ENCODE measurements around the gene WDR20.

WDR20 gene

DNA sequence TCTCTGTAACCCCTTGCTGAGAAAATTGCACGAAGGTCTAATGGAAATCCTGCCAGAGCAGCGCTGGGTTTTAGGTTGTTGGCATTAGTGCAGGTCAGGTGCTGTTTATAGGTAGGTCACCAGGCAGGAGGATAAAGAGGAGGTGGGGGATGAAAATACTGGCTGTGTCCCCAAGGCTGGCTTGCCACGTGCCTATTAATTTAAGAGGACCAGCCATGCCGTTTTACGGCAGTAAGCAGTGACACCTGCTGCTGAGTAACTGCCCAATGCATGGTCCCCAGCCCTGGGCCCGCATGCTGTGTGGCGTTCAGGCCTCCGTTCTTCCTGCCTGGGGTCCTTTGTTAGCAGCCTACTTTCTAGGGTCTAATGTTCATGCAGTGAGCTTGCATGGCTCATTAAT is 67.2 kb downstream of the WDR20 start:
- Histone ChIP-seq H4K20me1 (ENCODE audit: control insufficient read depth, insufficient read depth, low read depth, low read length) (no peaks in the 10 kb centered on the region), H3K9me2 (replicated peaks; ENCODE audit: control insufficient read depth, low read length) (no peaks in the 10 kb centered on the region), H3K4me3 (ENCODE audit: low read length) (no peak overlapping the region), H3F3A (ENCODE audit: control insufficient read depth, insufficient read depth) (no peaks in the 10 kb centered on the region), H3K4me2 (ENCODE audit: low read length) (no peak overlapping the region), H3K9me3 (ENCODE audit: control insufficient read depth, insufficient read depth, low read length) (no peaks in the 10 kb centered on the region), H3K27ac (ENCODE audit: low read depth, low read length) (no peak overlapping the region), H3K4me1 (ENCODE audit: control insufficient read depth, low read length) (peaks cover 3% of the 10 kb centered on the region), H3K36me3 (ENCODE audit: control insufficient read depth, low read length) (peaks cover 26% of the 10 kb centered on the region), H3K27me3 (ENCODE audit: control insufficient read depth, low read length) (no peaks in the 10 kb centered on the region), H3K79me2 (ENCODE audit: control insufficient read depth, low read length) (peaks cover 18% of the 10 kb centered on the region)
- TF ChIP-seq, protein P1, sequence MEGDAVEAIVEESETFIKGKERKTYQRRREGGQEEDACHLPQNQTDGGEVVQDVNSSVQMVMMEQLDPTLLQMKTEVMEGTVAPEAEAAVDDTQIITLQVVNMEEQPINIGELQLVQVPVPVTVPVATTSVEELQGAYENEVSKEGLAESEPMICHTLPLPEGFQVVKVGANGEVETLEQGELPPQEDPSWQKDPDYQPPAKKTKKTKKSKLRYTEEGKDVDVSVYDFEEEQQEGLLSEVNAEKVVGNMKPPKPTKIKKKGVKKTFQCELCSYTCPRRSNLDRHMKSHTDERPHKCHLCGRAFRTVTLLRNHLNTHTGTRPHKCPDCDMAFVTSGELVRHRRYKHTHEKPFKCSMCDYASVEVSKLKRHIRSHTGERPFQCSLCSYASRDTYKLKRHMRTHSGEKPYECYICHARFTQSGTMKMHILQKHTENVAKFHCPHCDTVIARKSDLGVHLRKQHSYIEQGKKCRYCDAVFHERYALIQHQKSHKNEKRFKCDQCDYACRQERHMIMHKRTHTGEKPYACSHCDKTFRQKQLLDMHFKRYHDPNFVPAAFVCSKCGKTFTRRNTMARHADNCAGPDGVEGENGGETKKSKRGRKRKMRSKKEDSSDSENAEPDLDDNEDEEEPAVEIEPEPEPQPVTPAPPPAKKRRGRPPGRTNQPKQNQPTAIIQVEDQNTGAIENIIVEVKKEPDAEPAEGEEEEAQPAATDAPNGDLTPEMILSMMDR (IDR thresholded peaks at IDR 0.05; ENCODE audit: low read depth, low read length, poor library complexity, severe bottlenecking) = no peak
- no peak for TF ChIP-seq EZH2phosphoT487 (IDR thresholded peaks at IDR 0.05; ENCODE audit: borderline replicate concordance, low read length)

DNA sequence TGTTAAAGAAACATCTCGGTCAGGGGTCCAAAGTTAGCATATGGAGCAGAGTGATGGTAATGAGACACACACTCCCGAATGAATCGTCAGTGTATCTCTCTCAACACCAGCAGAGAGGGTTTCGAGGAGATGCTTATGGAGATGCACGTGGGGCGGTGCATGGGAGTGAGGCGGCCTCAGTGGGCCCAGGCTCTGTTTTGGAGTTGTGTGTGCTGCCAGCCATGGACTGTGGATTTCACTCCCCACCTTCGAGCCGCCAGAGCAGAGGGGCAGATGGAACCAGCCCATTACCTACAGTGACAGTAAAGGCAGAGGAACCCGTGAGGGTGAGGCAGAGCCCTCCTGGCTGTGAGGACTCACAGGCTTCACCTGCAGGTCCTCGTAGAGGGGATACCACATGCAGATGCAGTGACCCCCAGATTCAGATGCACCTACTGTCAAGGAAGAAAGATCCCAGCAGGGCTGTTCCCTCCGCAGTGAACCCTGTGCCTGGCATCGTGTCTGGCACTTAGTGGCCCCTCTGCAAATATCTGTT is 68.2 kb downstream of the WDR20 start:
- Histone ChIP-seq H3K27ac (ENCODE audit: low read depth, low read length) (no peak overlapping the region), H4K20me1 (ENCODE audit: control insufficient read depth, insufficient read depth, low read depth, low read length) (no peaks in the 10 kb centered on the region), H3K79me2 (ENCODE audit: control insufficient read depth, low read length) (peaks cover 11% of the 10 kb centered on the region)

DNA sequence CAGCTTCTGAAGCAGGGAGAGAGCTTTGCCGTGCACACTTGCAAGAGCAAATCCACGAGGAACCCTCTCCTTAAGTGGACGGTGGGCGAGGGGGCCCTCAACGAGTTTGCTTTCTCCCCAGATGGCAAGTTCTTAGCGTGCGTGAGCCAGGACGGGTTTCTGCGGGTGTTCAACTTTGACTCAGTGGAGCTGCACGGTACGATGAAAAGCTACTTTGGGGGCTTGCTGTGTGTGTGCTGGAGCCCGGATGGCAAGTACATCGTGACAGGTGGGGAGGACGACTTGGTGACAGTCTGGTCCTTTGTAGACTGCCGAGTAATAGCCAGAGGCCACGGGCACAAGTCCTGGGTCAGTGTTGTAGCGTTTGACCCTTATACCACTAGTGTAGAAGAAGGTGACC is 69.0 kb downstream of the WDR20 start:
- Histone ChIP-seq H4K20me1 (ENCODE audit: control insufficient read depth, insufficient read depth, low read depth, low read length) (no peaks in the 10 kb centered on the region), H3K79me2 (ENCODE audit: control insufficient read depth, low read length) (peaks cover 7% of the 10 kb centered on the region), H3K9me3 (ENCODE audit: control insufficient read depth, insufficient read depth, low read length) (no peaks in the 10 kb centered on the region), H3K27me3 (ENCODE audit: control insufficient read depth, low read length) (no peaks in the 10 kb centered on the region), H3K36me3 (ENCODE audit: control insufficient read depth, low read length) (peaks cover 26% of the 10 kb centered on the region), H3K4me2 (ENCODE audit: low read length) (no peak overlapping the region), H3K4me1 (ENCODE audit: control insufficient read depth, low read length) (no peaks in the 10 kb centered on the region), H3K9me2 (replicated peaks; ENCODE audit: control insufficient read depth, low read length) (no peaks in the 10 kb centered on the region), H3K27ac (ENCODE audit: low read depth, low read length) (no peak overlapping the region), H3F3A (ENCODE audit: control insufficient read depth, insufficient read depth) (no peaks in the 10 kb centered on the region), H3K4me3 (ENCODE audit: low read length) (no peak overlapping the region)
- TF ChIP-seq, protein P1 (IDR thresholded peaks at IDR 0.05; ENCODE audit: low read depth, low read length, poor library complexity, severe bottlenecking) = no peak
- no peak for TF ChIP-seq EZH2phosphoT487 (IDR thresholded peaks at IDR 0.05; ENCODE audit: borderline replicate concordance, low read length)

More for the DNA sequence above, 68.2 kb downstream of the WDR20 start:
- H3K36me3 ChIP-seq (ENCODE audit: control insufficient read depth, low read length) = peaks cover 28% of the 10 kb centered on the region
- H3K4me1 ChIP-seq (ENCODE audit: control insufficient read depth, low read length) = no peaks in the 10 kb centered on the region; the same call in 1 of the 2 replicates
- H3K4me3 ChIP-seq (ENCODE audit: low read length) = no peak overlapping the region
- H3K9me2 ChIP-seq (replicated peaks; ENCODE audit: control insufficient read depth, low read length) = no peaks in the 10 kb centered on the region
- H3F3A ChIP-seq (ENCODE audit: control insufficient read depth, insufficient read depth) = no peaks in the 10 kb centered on the region
- no peaks in the 10 kb centered on the region for H3K9me3 ChIP-seq (ENCODE audit: control insufficient read depth, insufficient read depth, low read length)
- H3K4me2 ChIP-seq (ENCODE audit: low read length) = no peak overlapping the region
- H3K27me3 ChIP-seq (ENCODE audit: control insufficient read depth, low read length) = no peaks in the 10 kb centered on the region
- TF ChIP-seq, protein P1 (IDR thresholded peaks at IDR 0.05; ENCODE audit: low read depth, low read length, poor library complexity, severe bottlenecking) = no peak
- TF ChIP-seq EZH2phosphoT487 (IDR thresholded peaks at IDR 0.05; ENCODE audit: borderline replicate concordance, low read length) = no peak
